ENCODE measurements around the gene MCUB.

Gene MCUB

GRCh38 chr4:109648266-109648996 is 88.4 kb downstream of the MCUB start:
- TF ChIP-seq, protein P1, sequence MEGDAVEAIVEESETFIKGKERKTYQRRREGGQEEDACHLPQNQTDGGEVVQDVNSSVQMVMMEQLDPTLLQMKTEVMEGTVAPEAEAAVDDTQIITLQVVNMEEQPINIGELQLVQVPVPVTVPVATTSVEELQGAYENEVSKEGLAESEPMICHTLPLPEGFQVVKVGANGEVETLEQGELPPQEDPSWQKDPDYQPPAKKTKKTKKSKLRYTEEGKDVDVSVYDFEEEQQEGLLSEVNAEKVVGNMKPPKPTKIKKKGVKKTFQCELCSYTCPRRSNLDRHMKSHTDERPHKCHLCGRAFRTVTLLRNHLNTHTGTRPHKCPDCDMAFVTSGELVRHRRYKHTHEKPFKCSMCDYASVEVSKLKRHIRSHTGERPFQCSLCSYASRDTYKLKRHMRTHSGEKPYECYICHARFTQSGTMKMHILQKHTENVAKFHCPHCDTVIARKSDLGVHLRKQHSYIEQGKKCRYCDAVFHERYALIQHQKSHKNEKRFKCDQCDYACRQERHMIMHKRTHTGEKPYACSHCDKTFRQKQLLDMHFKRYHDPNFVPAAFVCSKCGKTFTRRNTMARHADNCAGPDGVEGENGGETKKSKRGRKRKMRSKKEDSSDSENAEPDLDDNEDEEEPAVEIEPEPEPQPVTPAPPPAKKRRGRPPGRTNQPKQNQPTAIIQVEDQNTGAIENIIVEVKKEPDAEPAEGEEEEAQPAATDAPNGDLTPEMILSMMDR (IDR thresholded peaks at IDR 0.05; ENCODE audit: poor library complexity, severe bottlenecking) = no peak
- Histone ChIP-seq H3K27me3 (ENCODE audit: insufficient read depth, poor library complexity, severe bottlenecking) (no peaks in the 10 kb centered on the region), H3K9me3 (ENCODE audit: severe bottlenecking) (peaks cover 4% of the 10 kb centered on the region), H3K36me3 (ENCODE audit: low read depth) (no peaks in the 10 kb centered on the region), H3K27ac (ENCODE audit: poor library complexity, severe bottlenecking) (no peak overlapping the region), H3K4me1 (ENCODE audit: insufficient read depth, poor library complexity, severe bottlenecking) (no peaks in the 10 kb centered on the region), H3K4me3 (ENCODE audit: severe bottlenecking) (no peak overlapping the region)
- DNase-seq (ENCODE audit: low spot score) (no peak), ATAC-seq (ENCODE audit: low read depth) (peak; percentile 33; the same call in 1 of the 3 replicates)

- Histone ChIP-seq H3K27me3 (ENCODE audit: insufficient read depth, poor library complexity, severe bottlenecking) (no peaks in the 10 kb centered on the region), H3K36me3 (ENCODE audit: low read depth) (no peaks in the 10 kb centered on the region), H3K27ac (ENCODE audit: poor library complexity, severe bottlenecking) (no peak overlapping the region), H3K4me1 (ENCODE audit: insufficient read depth, poor library complexity, severe bottlenecking) (no peaks in the 10 kb centered on the region), H3K9me3 (ENCODE audit: severe bottlenecking) (peaks cover 4% of the 10 kb centered on the region), H3K4me3 (ENCODE audit: severe bottlenecking) (no peak overlapping the region)
- DNase-seq (ENCODE audit: low spot score) (no peak), ATAC-seq (ENCODE audit: low read depth) (no peak)
- TF ChIP-seq, protein P1 (IDR thresholded peaks at IDR 0.05; ENCODE audit: poor library complexity, severe bottlenecking) = no peak
These were observed 89.0 kb downstream of the MCUB start for GRCh38 chr4:109648997-109649575.

- no peak for DNase-seq (ENCODE audit: low spot score)
- no peak overlapping the region for H3K27ac ChIP-seq (ENCODE audit: poor library complexity, severe bottlenecking)
- no peaks in the 10 kb centered on the region for H3K27me3 ChIP-seq (ENCODE audit: insufficient read depth, poor library complexity, severe bottlenecking)
- peaks cover 4% of the 10 kb centered on the region for H3K9me3 ChIP-seq (ENCODE audit: severe bottlenecking)
- ATAC-seq (ENCODE audit: low read depth) = no peak
- no peaks in the 10 kb centered on the region for H3K36me3 ChIP-seq (ENCODE audit: low read depth)
- H3K4me1 ChIP-seq (ENCODE audit: insufficient read depth, poor library complexity, severe bottlenecking) = no peaks in the 10 kb centered on the region
- TF ChIP-seq, protein P1 (IDR thresholded peaks at IDR 0.05; ENCODE audit: poor library complexity, severe bottlenecking) = no peak
- H3K4me3 ChIP-seq (ENCODE audit: severe bottlenecking) = no peak overlapping the region
These were observed 89.8 kb downstream of the MCUB start for GRCh38 chr4:109649872-109650271.

- ATAC-seq (ENCODE audit: low read depth) = no peak
- TF ChIP-seq, protein P1 (IDR thresholded peaks at IDR 0.05; ENCODE audit: poor library complexity, severe bottlenecking) = no peak
- no peaks in the 10 kb centered on the region for H3K4me1 ChIP-seq (ENCODE audit: insufficient read depth, poor library complexity, severe bottlenecking)
- no peak for DNase-seq (ENCODE audit: low spot score)
- H3K36me3 ChIP-seq (ENCODE audit: low read depth) = peaks cover 1% of the 10 kb centered on the region; the same call in 1 of the 2 replicates
- H3K4me3 ChIP-seq (ENCODE audit: severe bottlenecking) = no peak overlapping the region
- H3K27me3 ChIP-seq (ENCODE audit: insufficient read depth, poor library complexity, severe bottlenecking) = no peaks in the 10 kb centered on the region
- no peaks in the 10 kb centered on the region for H3K9me3 ChIP-seq (ENCODE audit: severe bottlenecking)
- H3K27ac ChIP-seq (ENCODE audit: poor library complexity, severe bottlenecking) = no peak overlapping the region
These were observed 95.3 kb downstream of the MCUB start for GRCh38 chr4:109655396-109655795.
